Measurements from ENCODE around the gene GLG1. TPM values are rescaled to one million over a fixed set of nuclear protein-coding genes. Genes with fewer than 3 reads are reported as not detected.
"Not testable (repeated sequence)": the region's sequence is repeated elsewhere in the genome, so short reads cannot be mapped to it uniquely, and the experiment has no call there.

Gene GLG1
- total RNA-seq, 1 experiment from 2014 or later: 135 TPM

DNA sequence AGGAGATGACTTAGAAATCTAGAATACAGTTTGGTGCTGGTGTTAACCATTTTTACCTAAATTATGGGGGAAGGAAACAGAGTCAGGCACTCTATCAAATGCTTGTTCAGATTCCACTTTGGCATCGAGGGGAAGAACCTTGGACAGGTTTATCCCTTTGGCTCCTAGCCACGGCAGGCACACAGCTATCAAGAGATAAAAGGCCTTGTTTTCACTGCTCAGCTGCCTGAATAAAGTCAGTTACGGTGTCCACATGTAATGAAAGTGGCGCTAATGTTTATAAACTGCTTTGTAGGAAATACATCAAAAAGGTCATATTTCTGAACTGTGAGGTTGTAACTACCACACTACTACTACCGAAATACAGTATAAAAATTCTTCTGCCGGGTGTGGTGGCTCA is 66.3 kb downstream of the GLG1 start:
- H3K4me2 ChIP-seq (ENCODE audit: insufficient read depth, insufficient read length, low read length); H3K9ac ChIP-seq (ENCODE audit: extremely low read depth, insufficient read length, low read length); H3K9me3 Mint-ChIP-seq; H2AK5ac ChIP-seq (ENCODE audit: insufficient read length, low read length); H2BK15ac ChIP-seq (ENCODE audit: low read depth, low read length); H3T11ph ChIP-seq (ENCODE audit: low read length); H3K79me1 ChIP-seq (ENCODE audit: insufficient read depth, low read depth, low read length, poor library complexity, severe bottlenecking); H3K79me2 ChIP-seq (ENCODE audit: insufficient read depth, low read length); H3K27ac Mint-ChIP-seq; H2AFZ ChIP-seq (ENCODE audit: low read length); H3K27me3 ChIP-seq (ENCODE audit: insufficient read depth, low read length); H4K20me1 ChIP-seq (ENCODE audit: control insufficient read depth, insufficient read depth, insufficient read length); H3K4me1 ChIP-seq (ENCODE audit: insufficient read depth, low read length); H3K14ac ChIP-seq (ENCODE audit: insufficient read depth, low read length); H3K4ac ChIP-seq (ENCODE audit: low read depth, low read length); H3K56ac ChIP-seq (ENCODE audit: insufficient read length, low read depth, low read length); H3K4me3 Mint-ChIP-seq; H3K36me3 Mint-ChIP-seq (ENCODE audit: insufficient read depth in 1 of 3, low read depth in 3 of 3); H3K4me1 Mint-ChIP-seq; H3K9me3 ChIP-seq (ENCODE audit: control insufficient read depth, low read depth, low read length); H3K27ac ChIP-seq (ENCODE audit: insufficient read length, low read depth, low read length); H4K8ac ChIP-seq (replicated peaks; ENCODE audit: insufficient read length, low read depth, low read length); H4K5ac ChIP-seq (ENCODE audit: insufficient read length, low read depth, low read length); H3K18ac ChIP-seq (ENCODE audit: insufficient read length, low read depth, low read length); DNase-seq; H3K23me2 ChIP-seq (ENCODE audit: insufficient read length, low read depth, low read length, poor library complexity, severe bottlenecking); H4K91ac ChIP-seq (ENCODE audit: insufficient read length, low read depth, low read length); H2BK5ac ChIP-seq (ENCODE audit: insufficient read length, low read length); H2BK120ac ChIP-seq (ENCODE audit: low read depth, low read length, poor library complexity, severe bottlenecking); H3K23ac ChIP-seq (ENCODE audit: insufficient read length, low read depth, low read length); H3K27me3 Mint-ChIP-seq (ENCODE audit: low read depth); H2BK20ac ChIP-seq (ENCODE audit: low read depth, low read length, poor library complexity, severe bottlenecking); H2BK12ac ChIP-seq (ENCODE audit: insufficient read length, low read depth, low read length): not testable (repeated sequence)
- no CpG with 5 or more reads among the region's 6 CpGs for WGBS (ENCODE audit: extremely low coverage, insufficient read length, low lambda C conversion rate)

DNA sequence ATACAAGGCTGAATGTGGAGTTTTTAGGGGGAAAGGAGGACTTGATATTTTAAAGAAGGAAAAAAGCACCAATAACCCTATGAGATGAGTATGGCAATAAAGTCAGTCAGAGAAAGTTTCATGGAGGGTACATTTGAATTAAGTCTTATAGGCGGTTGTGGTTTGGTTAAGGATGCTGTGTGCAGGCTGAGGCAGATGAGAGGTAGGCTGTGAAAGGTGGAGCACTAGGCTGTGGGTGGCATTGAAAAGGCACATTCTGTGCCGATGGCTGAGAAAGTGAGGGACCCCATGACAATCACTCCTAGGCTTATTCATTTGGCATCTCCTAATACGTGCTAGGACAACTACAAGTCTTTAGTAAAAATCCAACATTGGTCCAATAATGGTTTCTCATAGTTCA is 68.1 kb downstream of the GLG1 start:
- not testable (repeated sequence) for DNase-seq; H3K79me2 ChIP-seq (ENCODE audit: insufficient read depth, low read length); H2BK12ac ChIP-seq (ENCODE audit: insufficient read length, low read depth, low read length); H3K9me3 ChIP-seq (ENCODE audit: control insufficient read depth, low read depth, low read length); H2BK5ac ChIP-seq (ENCODE audit: insufficient read length, low read length); H3K27me3 Mint-ChIP-seq (ENCODE audit: low read depth); H2AK5ac ChIP-seq (ENCODE audit: insufficient read length, low read length); H3K79me1 ChIP-seq (ENCODE audit: insufficient read depth, low read depth, low read length, poor library complexity, severe bottlenecking); H3K56ac ChIP-seq (ENCODE audit: insufficient read length, low read depth, low read length); H4K5ac ChIP-seq (ENCODE audit: insufficient read length, low read depth, low read length); H3K36me3 Mint-ChIP-seq (ENCODE audit: insufficient read depth in 1 of 3, low read depth in 3 of 3); H3K4me1 Mint-ChIP-seq; H3K27ac ChIP-seq (ENCODE audit: insufficient read length, low read depth, low read length); H2AFZ ChIP-seq (ENCODE audit: low read length); H3K23me2 ChIP-seq (ENCODE audit: insufficient read length, low read depth, low read length, poor library complexity, severe bottlenecking); H3K4me1 ChIP-seq (ENCODE audit: insufficient read depth, low read length); H3K14ac ChIP-seq (ENCODE audit: insufficient read depth, low read length); H2BK120ac ChIP-seq (ENCODE audit: low read depth, low read length, poor library complexity, severe bottlenecking); H3K4ac ChIP-seq (ENCODE audit: low read depth, low read length); H3K27me3 ChIP-seq (ENCODE audit: insufficient read depth, low read length); H2BK20ac ChIP-seq (ENCODE audit: low read depth, low read length, poor library complexity, severe bottlenecking); H3T11ph ChIP-seq (ENCODE audit: low read length); H3K18ac ChIP-seq (ENCODE audit: insufficient read length, low read depth, low read length); H4K91ac ChIP-seq (ENCODE audit: insufficient read length, low read depth, low read length); H3K9me3 Mint-ChIP-seq; H4K8ac ChIP-seq (replicated peaks; ENCODE audit: insufficient read length, low read depth, low read length); H3K4me3 Mint-ChIP-seq; H2BK15ac ChIP-seq (ENCODE audit: low read depth, low read length); H3K4me2 ChIP-seq (ENCODE audit: insufficient read depth, insufficient read length, low read length); H4K20me1 ChIP-seq (ENCODE audit: control insufficient read depth, insufficient read depth, insufficient read length); H3K27ac Mint-ChIP-seq; H3K23ac ChIP-seq (ENCODE audit: insufficient read length, low read depth, low read length); H3K9ac ChIP-seq (ENCODE audit: extremely low read depth, insufficient read length, low read length)
- no CpG with 5 or more reads among the region's 3 CpGs for WGBS (ENCODE audit: extremely low coverage, insufficient read length, low lambda C conversion rate)

All from H9 (cell line).